ENCODE results near the gene MAP1LC3B2. TPM values are rescaled to one million over a fixed set of nuclear protein-coding genes. Genes with fewer than 3 reads are reported as not detected.

The MAP1LC3B2 gene
- total RNA-seq, 1 donor from 2014 or later, result 4.1 TPM

- DNase-seq (ENCODE audit: low spot score), result no peak
- peaks cover 19% of the 10 kb centered on the region for H3K4me1 Mint-ChIP-seq (ENCODE audit: low read depth)
- no peaks in the 10 kb centered on the region for H3K36me3 Mint-ChIP-seq (ENCODE audit: low read depth)
Measured at GRCh38 chr12:116612436-116612835, 53.3 kb downstream of the MAP1LC3B2 start.

GRCh38 chr12:116613256-116613655 is 54.1 kb downstream of the MAP1LC3B2 start:
- DNase-seq (ENCODE audit: low spot score), result no peak
- no peaks in the 10 kb centered on the region for H3K9me3 Mint-ChIP-seq (ENCODE audit: low read depth)
- H3K4me3 Mint-ChIP-seq (ENCODE audit: unreplicated experiment), result no peak overlapping the region
- no peak overlapping the region for H3K27ac Mint-ChIP-seq (ENCODE audit: unreplicated experiment)
- H3K4me1 Mint-ChIP-seq (ENCODE audit: low read depth), result peaks cover 19% of the 10 kb centered on the region
- TF ChIP-seq CTCF (IDR thresholded peaks at IDR 0.05), result no peak
- H3K36me3 Mint-ChIP-seq (ENCODE audit: low read depth), result no peaks in the 10 kb centered on the region
- no peaks in the 10 kb centered on the region for H3K27me3 Mint-ChIP-seq (ENCODE audit: low read depth)

More at GRCh38 chr12:116612436-116612835, 53.3 kb downstream of the MAP1LC3B2 start:
- Mint-ChIP-seq H3K4me3 (ENCODE audit: unreplicated experiment) (no peak overlapping the region), H3K27me3 (ENCODE audit: low read depth) (no peaks in the 10 kb centered on the region), H3K9me3 (ENCODE audit: low read depth) (no peaks in the 10 kb centered on the region), H3K27ac (ENCODE audit: unreplicated experiment) (no peak overlapping the region)
- TF ChIP-seq CTCF (IDR thresholded peaks at IDR 0.05), result no peak

GRCh38 chr12:116614194-116614915 is 55.2 kb downstream of the MAP1LC3B2 start:
- H3K9me3 Mint-ChIP-seq (ENCODE audit: low read depth), result no peaks in the 10 kb centered on the region
- H3K4me3 Mint-ChIP-seq (ENCODE audit: unreplicated experiment), result no peak overlapping the region
- H3K27ac Mint-ChIP-seq (ENCODE audit: unreplicated experiment), result no peak overlapping the region
- no peak for DNase-seq (ENCODE audit: low spot score)
- H3K36me3 Mint-ChIP-seq (ENCODE audit: low read depth), result no peaks in the 10 kb centered on the region
- no peaks in the 10 kb centered on the region for H3K27me3 Mint-ChIP-seq (ENCODE audit: low read depth)
- no peak for TF ChIP-seq CTCF (IDR thresholded peaks at IDR 0.05)
- peaks cover 19% of the 10 kb centered on the region for H3K4me1 Mint-ChIP-seq (ENCODE audit: low read depth)

GRCh38 chr12:116615141-116615861 is 56.1 kb downstream of the MAP1LC3B2 start:
- no peak overlapping the region for H3K4me3 Mint-ChIP-seq (ENCODE audit: unreplicated experiment)
- H3K4me1 Mint-ChIP-seq (ENCODE audit: low read depth), result peaks cover 19% of the 10 kb centered on the region
- H3K9me3 Mint-ChIP-seq (ENCODE audit: low read depth), result no peaks in the 10 kb centered on the region
- no peaks in the 10 kb centered on the region for H3K27me3 Mint-ChIP-seq (ENCODE audit: low read depth)
- no peak for DNase-seq (ENCODE audit: low spot score)
- no peak for TF ChIP-seq CTCF (IDR thresholded peaks at IDR 0.05)
- no peak overlapping the region for H3K27ac Mint-ChIP-seq (ENCODE audit: unreplicated experiment)
- H3K36me3 Mint-ChIP-seq (ENCODE audit: low read depth), result no peaks in the 10 kb centered on the region

GRCh38 chr12:116616536-116617248 is 57.5 kb downstream of the MAP1LC3B2 start:
- no peak overlapping the region for H3K4me3 Mint-ChIP-seq (ENCODE audit: unreplicated experiment)
- no peaks in the 10 kb centered on the region for H3K36me3 Mint-ChIP-seq (ENCODE audit: low read depth)
- H3K4me1 Mint-ChIP-seq (ENCODE audit: low read depth), result peaks cover 10% of the 10 kb centered on the region
- H3K27me3 Mint-ChIP-seq (ENCODE audit: low read depth), result no peaks in the 10 kb centered on the region
- DNase-seq (ENCODE audit: low spot score), result no peak
- H3K9me3 Mint-ChIP-seq (ENCODE audit: low read depth), result no peaks in the 10 kb centered on the region
- TF ChIP-seq CTCF (IDR thresholded peaks at IDR 0.05), result no peak
- no peak overlapping the region for H3K27ac Mint-ChIP-seq (ENCODE audit: unreplicated experiment)
